Right kidney (tissue), 1 donor: Measurements from ENCODE around the gene ERC2.
A peak's percentile ranks its signal among the peaks of the same experiment; 100 is the strongest.
"Not testable (repeated sequence)": the region's sequence is repeated elsewhere in the genome, so short reads cannot be mapped to it uniquely, and the experiment has no call there.

Source experiments
- DNase-seq: peaks from one replicate; pipeline ENCODE4 v3.0.0-alpha.2; 2016

ERC2 gene

DNA sequence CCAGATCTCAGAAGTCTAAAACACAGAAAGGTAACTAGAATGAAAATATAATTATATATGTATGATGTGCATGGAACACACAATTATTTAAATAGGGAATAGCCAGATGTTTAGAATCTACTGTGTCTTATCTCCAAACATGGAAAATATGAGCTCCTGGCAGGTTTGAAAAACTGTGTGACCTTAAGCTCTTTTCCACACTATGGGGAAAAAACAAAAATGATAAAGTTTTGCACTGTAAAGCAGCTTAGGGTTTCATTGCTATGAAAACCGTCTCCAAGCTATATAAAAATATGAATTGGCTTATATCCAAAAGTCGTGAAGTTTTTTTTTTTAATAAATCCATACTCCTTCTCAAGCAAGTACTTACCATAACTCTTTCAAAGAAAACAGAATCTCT, 159.8 kb downstream of the ERC2 start:
- no peak for DNase-seq

DNA sequence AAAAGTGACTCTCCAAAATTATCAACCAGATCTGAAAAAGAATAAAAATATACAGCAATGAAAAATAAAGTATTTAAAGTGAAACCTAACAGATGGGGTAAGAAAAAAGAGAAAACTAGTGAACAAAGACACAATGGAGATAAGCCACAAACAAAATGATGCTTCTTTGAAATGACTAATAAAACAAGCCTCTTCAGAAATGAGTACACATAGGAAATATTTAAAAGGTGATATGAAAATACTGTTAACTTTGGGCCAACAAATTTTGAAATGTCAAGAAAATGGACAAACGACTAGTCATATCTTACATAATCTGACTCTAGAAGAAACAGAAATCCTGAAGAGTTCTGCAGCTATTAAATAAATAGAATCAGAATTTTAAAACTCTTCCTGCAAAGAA, 164.2 kb downstream of the ERC2 start:
- no peak for DNase-seq

DNA sequence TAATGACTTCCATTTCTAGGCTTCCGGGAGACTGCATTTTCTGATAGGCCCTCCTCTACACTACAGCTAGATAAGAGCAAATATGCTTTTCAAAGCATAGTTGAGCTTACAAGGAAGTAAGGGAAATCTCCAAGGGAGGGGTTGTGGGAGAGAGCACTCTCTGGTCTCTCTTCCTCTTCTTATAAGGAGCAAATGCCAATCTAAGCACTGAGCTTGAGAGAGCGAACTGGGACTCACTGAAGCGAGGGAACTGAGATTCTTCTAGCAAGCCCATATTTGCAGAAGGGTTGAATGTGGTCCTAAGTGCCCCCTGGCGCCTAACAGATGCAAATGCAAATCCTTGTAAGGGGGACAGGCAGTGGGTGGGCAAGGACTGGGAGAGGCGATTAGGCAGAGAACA, 164.8 kb downstream of the ERC2 start:
- DNase-seq, result peak; percentile 26

DNA sequence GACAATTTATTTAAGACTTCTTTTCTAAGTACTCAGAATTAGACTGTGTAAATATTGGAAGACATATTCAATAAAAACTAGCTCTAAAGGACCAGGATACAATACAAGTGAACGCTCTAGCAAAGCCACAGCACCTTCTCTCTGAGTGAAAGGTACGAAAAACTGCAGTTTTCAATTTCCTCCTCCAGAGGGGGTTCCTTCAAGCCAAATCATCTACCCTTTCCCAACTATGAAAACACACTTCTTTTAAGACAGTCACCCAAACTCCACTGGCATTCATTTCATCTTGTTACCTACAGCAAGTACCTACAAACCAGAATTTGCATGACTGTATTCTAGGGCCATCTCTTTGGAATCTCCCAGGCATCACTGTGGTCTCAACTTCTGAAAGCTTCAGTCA, 165.8 kb downstream of the ERC2 start:
- no peak for DNase-seq

DNA sequence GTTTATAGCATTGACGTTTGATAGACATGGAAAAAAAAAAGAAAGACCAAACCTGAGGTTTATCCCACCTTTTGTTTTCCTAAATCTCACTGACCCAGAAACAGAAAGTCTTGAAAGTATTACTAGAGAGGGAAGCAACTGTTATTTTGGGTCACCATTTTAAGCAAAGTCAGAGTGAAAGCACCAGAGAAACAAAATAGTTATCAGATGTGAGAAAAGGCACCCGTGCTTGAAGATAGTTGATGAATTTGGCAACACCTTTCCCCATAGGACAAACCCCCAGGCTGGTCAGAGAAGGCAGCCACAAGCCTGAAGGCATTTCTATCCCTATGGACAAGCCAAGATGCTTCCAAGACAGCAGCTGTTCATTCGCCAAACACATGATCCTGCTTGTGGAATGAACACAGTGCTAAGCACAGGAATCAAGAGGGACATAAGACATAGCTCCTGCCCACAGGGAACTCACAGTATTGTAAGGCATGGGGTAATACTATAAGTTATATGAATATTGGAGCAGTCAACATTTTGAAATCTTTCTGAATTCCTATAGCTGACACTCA, 170.9 kb downstream of the ERC2 start:
- no peak for DNase-seq

DNA sequence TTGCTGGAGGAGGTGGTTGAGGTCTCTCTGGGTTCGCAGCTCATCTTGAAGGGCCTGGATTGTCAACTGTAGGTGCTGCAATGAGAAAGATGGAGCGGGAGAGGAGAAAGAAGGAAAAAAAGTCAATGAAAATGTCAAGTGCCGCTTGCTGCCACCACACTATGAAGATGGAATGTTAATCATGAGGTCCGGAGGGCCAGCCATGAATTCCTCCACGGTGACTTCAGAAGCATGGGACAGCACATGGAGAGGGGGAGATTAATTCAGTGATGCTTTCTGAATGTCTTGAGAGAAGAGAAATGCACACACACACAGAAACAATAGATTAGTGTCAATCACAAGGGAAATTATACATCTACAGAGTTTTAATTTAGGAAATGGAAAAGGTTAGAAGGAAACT, 171.9 kb downstream of the ERC2 start:
- no peak for DNase-seq

DNA sequence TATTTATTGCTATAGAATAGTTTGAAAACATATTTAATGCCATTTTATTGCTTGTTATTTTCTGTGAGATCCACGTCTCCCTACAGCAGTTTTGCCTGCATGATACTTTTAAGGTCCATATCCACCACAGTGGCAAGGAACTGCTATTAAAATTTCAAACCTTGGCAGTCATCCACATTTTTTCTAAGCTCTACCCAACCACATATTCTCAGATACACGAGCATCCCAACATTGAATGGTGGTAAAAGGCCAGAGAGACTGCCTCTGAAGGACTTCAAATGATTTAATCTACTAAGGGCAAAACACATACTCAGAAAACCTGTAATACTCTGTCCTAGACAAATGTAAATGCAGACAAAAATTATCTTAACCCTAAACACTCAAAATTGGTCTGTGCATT, 173.1 kb downstream of the ERC2 start:
- no peak for DNase-seq

DNA sequence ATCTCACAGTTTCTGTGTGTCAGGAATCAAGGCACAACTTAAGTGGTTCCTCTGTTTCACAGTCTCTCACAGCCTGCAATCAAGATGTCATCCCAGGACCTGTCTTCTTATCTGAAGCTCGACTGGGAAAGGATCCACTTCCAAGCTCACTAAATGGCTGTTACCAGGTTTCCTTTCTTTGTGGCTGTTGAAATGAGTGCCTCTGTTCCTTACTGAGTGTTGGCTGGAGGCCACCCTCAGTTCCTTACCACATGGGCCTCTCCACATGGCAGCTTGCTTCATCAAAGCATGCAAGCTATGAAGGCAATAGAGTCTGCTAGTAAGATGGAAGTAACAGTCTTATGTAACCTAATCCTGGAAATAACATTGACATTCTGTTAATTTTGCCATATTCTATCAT, 174.0 kb downstream of the ERC2 start:
- no peak for DNase-seq

DNA sequence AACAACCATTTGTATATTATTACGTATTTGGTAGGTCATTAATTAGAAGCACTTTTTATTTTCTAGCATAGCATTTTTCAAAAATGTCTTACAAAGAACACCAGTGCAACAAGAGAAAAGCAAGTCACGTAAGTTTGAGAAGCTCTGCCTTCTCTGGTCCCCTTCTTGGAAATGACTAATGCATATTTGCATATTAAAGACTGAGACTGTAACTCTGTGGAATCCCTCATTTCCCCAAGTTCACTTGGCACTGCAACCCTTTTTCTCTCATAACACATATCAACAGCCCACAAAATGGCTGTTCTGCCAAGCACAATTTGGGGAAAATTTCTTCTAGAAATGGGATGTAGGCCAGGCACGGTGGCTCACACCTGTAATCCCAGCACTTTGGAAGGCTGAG, 176.3 kb downstream of the ERC2 start:
- no peak for DNase-seq

DNA sequence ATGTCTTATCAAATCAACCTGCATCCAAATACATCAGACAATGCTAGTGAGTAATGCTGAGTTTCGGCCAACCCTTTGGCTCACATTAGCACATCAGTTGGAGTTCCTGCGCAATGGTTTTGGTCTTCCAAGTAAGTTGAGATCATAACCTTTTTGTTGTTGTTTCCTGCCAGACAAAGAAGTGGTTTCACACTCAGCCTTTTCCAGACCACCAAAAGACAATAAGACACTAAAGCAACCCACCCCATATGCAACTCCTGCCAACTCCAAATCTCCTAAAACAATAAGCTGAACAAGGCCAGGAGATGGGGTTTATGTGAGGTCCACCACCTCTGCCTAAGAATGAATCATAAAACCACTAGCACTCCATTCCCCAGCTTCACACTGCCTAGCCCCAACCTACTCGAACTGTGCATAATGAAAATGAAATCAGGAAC, 177.0 kb downstream of the ERC2 start:
- DNase-seq, result no peak

DNA sequence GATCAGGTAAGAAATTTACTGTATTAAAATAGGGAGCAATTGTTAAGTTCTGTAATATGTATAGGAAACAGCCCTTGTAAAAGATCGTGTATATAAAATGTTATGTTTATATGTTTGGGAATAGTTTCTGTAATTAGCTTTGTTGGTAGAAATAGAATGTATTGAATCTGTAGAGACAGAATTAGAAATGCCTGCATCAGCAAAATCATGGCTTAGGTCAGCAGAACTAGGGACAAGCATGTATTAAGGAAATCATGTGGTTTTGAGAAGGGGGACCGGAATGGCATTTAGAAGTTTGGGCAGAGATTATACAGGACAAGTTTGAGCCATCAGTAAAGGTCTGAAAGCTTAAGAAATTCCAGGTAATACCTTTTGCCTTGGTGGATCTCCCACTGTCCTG, 177.9 kb downstream of the ERC2 start:
- no peak for DNase-seq

DNA sequence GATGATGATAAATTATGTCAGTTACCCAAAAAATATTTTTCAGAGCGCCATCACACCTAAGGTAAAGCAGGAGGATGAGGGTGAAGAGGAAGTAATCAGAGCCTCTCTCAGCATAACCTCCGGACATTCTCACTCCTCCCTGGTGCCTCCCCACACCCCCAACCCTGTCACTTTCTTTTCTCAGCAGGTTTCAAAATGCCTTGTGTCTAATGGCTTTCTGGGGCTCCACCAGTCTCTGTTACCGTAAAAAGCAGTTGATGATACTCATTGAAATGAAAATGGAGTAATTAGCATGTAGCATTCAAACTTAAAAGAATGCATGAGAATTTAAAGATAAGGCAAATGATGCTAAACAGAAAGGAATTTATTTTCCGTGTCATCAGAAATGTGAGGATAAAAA, 180.0 kb downstream of the ERC2 start:
- no peak for DNase-seq

DNA sequence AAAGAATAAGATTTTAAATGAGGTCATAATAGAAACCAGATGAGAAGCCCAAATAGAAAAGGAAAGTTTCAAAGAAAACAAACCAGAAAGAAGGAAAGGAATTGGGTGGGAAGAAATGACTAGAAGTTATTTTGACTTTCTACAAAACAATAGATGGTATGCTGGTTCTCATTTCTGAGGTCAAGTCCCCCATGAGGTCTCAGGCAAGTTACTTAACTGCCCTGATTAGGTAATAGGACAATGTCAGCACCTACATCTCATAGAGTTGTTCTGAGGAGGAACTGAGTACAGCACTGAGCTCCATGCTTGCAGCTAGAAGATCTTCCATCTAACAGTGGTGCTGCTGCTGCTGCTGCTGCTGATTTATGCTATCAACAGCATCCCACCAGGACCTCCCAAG, 185.9 kb downstream of the ERC2 start:
- no peak for DNase-seq

DNA sequence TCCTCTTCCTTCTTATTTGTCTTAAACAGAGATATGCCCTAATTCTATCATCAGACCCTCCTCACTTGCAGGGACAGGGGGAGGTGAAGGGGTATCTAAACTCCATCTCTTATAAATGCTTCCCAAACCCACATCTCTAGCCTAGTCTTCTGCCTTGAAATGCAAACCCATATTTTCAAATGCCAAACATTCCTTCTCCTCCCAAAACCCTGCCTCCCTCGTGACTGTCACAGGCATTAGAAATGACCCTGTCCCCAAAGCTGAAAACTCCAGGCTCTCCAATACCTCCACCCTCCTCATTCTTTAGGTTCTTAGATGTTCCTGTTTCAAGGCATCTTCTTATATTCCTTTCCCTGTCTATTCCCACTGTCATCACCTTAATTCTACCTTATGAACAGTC, 191.0 kb downstream of the ERC2 start:
- no peak for DNase-seq

DNA sequence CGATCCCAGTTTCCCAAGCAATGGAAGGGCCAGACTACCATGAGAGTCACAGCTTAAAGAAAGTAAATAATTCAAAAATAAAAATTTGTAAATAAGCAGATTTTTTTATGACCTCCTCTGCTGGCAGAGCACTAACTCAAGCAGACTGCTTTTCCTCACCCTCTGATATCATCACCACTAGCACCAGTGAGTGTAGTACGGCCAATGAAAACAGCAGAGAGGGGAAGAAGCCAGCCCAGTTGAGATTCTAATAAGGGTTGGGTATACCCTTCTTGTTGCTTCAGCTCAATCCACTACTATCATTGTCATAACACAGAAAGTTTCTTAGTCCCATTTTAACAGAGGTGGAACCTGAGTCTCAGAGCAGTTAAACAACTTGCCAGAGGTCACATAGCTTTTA, 193.1 kb downstream of the ERC2 start:
- no peak for DNase-seq

DNA sequence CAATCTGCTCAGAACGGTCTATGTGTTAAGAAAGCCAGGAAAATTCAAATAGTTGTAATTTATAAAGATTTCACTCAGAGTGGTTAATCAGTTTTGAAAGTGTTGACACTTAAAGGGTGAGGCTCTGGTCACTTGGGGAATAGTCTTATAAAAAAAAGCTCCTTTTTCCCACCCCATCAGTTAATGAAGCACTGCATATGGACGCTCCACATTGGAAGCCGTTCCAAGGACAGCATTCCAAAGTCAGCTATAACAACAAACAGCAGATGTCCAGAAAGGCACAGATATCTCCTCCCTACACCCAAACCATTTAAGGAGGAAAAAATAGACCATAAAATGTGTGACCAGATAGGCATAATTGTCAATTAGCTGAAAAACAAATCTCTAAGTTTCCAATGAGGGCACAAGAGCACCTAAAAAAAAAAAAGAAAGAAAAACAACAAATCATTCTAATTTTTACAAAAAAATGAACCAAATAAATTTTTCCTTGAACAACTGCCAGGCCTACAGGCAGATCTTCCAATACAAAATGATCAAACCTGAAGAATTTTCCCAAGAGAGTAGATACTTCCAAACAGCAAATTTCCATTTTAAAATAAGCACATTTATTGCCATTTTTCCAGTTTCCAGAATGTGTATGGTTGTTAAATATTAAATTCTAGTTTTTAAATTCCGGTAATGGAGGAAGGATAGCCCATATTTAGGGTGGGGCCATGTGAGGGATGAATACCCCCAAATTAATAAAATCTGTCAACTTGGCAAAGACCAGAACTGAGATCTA, 198.3 kb downstream of the ERC2 start:
- peak; percentile 30 for DNase-seq

DNA sequence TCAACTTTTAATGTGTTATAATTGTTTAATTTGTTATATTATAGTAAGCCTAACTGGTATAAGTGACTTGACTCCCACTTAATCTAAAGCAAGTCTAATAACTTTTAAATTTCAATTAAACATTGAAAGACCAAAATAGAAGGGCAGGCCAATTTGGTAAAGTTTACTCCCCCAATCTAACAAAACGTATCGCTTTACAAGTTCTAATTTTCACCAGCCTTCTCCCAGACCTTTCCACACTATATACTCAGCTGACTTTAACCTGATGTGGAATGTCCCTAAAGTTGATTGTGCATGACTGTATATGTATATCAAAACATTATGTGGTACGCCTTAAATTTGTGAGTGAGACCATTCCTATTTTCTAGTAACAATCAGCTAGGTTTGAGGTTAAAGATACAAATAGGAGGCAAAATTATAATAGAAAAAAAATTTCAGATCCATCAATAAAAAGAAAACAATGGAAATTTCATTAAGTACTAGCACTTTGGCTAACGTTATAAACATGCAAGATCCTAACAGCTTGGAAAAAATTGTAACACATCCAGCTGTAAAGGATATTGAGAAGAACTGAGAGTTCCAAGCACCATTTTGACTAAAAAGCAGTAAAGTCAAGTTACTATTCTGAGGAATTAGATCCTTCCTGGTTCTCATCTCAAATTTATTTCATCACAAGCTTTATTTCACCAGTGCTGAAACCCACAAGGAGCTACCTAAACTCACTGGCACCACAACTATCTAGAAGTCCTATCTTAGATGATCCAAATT, 199.5 kb downstream of the ERC2 start:
- no peak for DNase-seq

DNA sequence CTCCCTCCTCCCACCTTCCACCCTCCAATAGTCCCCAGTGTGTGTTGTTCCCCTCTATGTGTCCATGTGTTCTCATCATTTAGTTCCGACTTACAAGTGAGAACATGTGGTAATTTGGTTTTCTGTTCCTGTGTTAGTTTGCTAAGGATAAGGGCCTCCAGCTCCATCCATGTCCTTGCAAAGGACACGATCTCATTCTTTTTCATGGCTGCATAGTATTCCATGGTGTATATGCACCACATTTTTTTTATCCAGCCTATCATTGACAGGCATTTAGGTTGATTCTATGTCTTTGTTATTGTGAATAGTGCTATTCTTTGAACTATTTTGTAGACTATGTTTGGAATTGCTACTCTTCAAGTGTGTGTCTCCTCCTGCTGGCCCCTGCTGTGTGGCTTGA, 206.4 kb downstream of the ERC2 start:
- DNase-seq, result not testable (repeated sequence)

DNA sequence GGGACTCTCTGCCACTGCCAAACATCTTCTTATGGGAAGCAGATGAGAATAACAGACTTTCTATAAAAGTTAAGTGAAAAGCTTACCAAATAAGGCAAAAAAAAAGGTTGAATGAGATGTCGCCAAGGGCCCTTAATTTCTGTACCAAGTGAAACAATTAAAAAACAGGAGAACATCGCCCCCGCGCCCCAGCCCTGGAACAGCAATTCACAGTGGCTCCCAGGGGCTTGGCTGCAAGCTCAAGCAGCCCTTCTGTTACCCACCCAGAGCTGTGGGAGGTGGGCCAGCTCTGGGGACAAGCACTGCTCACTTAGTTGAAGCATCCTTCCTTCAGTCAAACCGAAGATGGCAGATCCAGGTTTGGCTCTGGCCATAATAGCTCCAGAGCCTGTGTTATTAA, 208.0 kb downstream of the ERC2 start:
- DNase-seq, result no peak

DNA sequence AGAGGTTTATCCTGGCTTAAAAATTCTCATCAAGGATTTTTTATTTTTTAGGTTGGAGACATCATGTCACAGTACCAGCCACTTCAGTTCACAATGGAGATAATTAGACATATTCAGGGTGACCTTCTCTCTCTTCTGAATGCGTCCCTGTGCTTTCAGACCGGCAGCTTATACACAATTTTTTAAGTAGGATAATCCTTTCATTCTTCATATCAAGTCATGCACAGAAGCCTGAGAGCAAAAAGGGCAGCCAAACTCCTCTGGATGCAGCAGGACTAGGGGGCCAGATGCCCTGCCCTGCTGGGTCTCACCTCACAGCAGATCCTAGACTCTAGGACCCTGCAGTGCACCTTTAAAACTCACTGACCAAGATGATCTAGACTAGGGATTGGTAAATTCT, 210.4 kb downstream of the ERC2 start:
- no peak for DNase-seq

DNA sequence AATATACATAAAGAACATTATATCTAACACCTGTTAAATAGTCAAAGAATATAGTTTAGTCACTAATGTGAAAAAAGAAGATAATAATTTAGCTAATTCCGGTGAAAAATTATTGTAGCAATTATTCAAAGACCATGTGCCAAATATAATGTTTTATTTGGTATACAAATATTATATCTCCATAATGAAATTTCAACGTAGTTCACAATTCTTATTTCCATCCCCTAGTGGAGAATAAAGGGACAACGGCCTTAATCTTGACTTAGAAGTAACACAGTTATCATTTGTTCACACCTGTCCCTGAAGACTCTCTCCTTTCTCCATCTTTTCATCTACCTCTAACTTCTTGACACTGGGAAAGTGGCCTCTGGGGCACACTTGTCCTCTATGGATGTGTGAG, 213.4 kb downstream of the ERC2 start:
- no peak for DNase-seq

DNA sequence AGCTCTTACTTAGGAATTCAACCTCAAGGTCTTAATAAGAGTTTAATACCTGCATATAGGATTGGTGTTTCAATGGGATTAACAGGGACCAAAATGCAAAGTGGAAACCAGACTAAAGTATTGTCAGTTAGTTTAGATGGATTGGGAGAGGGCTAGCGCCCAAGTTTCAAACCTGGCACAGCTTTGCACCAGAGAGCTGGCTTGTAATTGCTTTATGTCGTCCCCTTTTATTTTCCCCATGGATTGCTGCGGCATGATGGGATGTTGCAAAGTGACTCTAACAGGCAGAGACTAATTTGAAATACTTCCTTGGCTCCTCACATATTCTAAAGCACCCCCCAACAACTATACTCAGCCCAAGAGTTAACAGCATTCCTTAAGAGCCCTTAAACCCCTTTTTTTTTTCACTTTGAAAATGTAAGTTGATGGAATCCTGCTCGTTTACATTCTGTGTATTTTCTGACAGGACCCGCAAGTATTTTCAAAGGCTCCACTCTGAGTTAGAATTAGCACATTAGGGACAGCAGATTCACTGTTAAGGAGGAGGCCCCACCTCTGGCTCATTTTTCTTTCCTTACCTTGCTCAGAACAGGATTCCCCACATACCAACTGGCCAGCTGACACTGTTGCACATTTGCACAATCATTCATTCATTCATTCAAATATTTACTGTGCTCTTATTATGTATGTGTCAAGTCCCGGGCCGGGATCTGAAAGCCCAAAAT, 214.2 kb downstream of the ERC2 start:
- DNase-seq, result no peak

DNA sequence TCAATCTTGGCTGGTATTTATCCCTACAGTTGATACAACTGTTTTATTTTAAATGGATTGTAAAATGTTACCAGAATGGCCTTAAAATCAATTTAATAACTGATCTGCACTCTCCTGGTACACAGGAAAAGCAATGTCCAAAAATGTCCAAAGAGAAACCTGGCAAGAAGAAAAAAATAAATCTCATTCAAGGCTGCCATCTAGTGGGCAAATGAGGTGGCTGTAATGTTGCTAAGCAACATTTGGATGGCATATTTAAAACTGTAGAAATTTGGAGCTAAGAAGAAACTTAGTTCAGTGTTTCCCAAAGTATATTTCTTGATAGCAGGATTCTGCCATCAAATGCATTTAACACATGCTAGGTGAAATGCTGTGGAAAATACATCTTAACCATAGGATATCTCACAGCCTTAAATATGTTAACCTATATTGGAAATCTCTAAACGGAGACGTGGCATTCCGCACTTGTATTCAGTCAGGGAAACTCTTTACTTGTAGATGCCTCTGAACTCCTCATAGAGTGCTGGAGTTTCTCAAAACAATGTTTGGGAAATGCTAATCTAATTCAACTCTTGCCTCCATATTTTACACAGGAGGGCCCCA, 216.8 kb downstream of the ERC2 start:
- peak; percentile 50 for DNase-seq
